HG03521 (cell line): ENCODE results near the gene PIP5KL1.

ENCODE experiments used
- ATAC-seq: cut with Tn5 transposase; IDR thresholded peaks from one replicate; pipeline ENCODE4 v1.9.1; 2021; ENCODE audit warnings: mild to moderate bottlenecking, moderate library complexity; ENCODE audit not compliant: unreplicated experiment

Gene PIP5KL1

GRCh38 chr9:127930231-127931091 is at the start of gene PIP5KL1:
TSS of gene PIP5KL1 (minus strand) at chr9:127930777. CDS start at chr9:127930752, 25 bp downstream.
- ATAC-seq = peak; percentile 80

- ATAC-seq = peak; percentile 35
Measured at GRCh38 chr9:127980060-127980705, 49.6 kb upstream of the PIP5KL1 start.

GRCh38 chr9:127979333-127980059 is 48.9 kb upstream of the PIP5KL1 start:
- ATAC-seq = no peak

GRCh38 chr9:127979015-127979332 is 48.4 kb upstream of the PIP5KL1 start:
- ATAC-seq = no peak

GRCh38 chr9:127977884-127978647 is 47.5 kb upstream of the PIP5KL1 start:
- ATAC-seq = no peak

GRCh38 chr9:127977009-127977883 is 46.7 kb upstream of the PIP5KL1 start:
- ATAC-seq = no peak

- no peak for ATAC-seq
Measured at GRCh38 chr9:127976498-127976897, 45.9 kb upstream of the PIP5KL1 start.

GRCh38 chr9:127975376-127976315 is 45.1 kb upstream of the PIP5KL1 start:
- no peak for ATAC-seq

- ATAC-seq = no peak
Measured at GRCh38 chr9:127974769-127975261, 44.2 kb upstream of the PIP5KL1 start.

- no peak for ATAC-seq
Measured at GRCh38 chr9:127974001-127974768, 43.6 kb upstream of the PIP5KL1 start.

- ATAC-seq = no peak
Measured at GRCh38 chr9:127973169-127974000, 42.8 kb upstream of the PIP5KL1 start.

- ATAC-seq = no peak
Measured at GRCh38 chr9:127972236-127972871, 41.8 kb upstream of the PIP5KL1 start.

- ATAC-seq = no peak
Measured at GRCh38 chr9:127971357-127972235, 41.0 kb upstream of the PIP5KL1 start.

GRCh38 chr9:127970401-127971313 is 40.1 kb upstream of the PIP5KL1 start:
- ATAC-seq = peak; percentile 73
